HG03520 (cell line): Measurements from ENCODE around the gene TMEM106A.
"Not testable (repeated sequence)": the region's sequence is repeated elsewhere in the genome, so short reads cannot be mapped to it uniquely, and the experiment has no call there.

ENCODE experiments used
- ATAC-seq: cut with Tn5 transposase; IDR thresholded peaks from one replicate; pipeline ENCODE4 v1.9.1; 2021; ENCODE audit warnings: mild to moderate bottlenecking, moderate library complexity; ENCODE audit not compliant: unreplicated experiment

TMEM106A gene

GRCh38 chr17:43211480-43212402 lies at the start of gene TMEM106A:
Gene TMEM106A, plus strand, starts transcription at chr17:43211875. Its CDS starts 1,167 bp downstream, at chr17:43213042.
- peak; percentile 81 for ATAC-seq

GRCh38 chr17:43165971-43166370 lies 45.7 kb upstream of the TMEM106A start:
- ATAC-seq, result not testable (repeated sequence)

GRCh38 chr17:43169561-43170139 lies 42.0 kb upstream of the TMEM106A start:
- ATAC-seq, result peak; percentile 12

- ATAC-seq, result peak; percentile 45
Measured at GRCh38 chr17:43170140-43170765, 41.4 kb upstream of the TMEM106A start.

GRCh38 chr17:43170766-43171585 lies 40.7 kb upstream of the TMEM106A start, which contains the start of gene NBR1:
Gene NBR1, plus strand, starts transcription at chr17:43171214. Its CDS starts 4,586 bp downstream, at chr17:43175800.
- ATAC-seq, result peak; percentile 77

GRCh38 chr17:43171586-43172487 lies 39.8 kb upstream of the TMEM106A start:
- no peak for ATAC-seq

GRCh38 chr17:43175213-43176118 lies 36.2 kb upstream of the TMEM106A start:
- no peak for ATAC-seq

GRCh38 chr17:43176119-43176570 lies 35.5 kb upstream of the TMEM106A start:
- ATAC-seq, result no peak

GRCh38 chr17:43183921-43184320 lies 27.8 kb upstream of the TMEM106A start:
- ATAC-seq, result no peak

- ATAC-seq, result not testable (repeated sequence)
Measured at GRCh38 chr17:43186656-43187055, 25.0 kb upstream of the TMEM106A start.

- ATAC-seq, result no peak
Measured at GRCh38 chr17:43193251-43193650, 18.4 kb upstream of the TMEM106A start.

- no peak for ATAC-seq
Measured at GRCh38 chr17:43199633-43200032, 12.0 kb upstream of the TMEM106A start.

GRCh38 chr17:43200127-43200526 lies 11.5 kb upstream of the TMEM106A start:
- ATAC-seq, result no peak

GRCh38 chr17:43203013-43203412 lies 8.7 kb upstream of the TMEM106A start:
- ATAC-seq, result not testable (repeated sequence)

GRCh38 chr17:43210576-43210975 lies 1.1 kb upstream of the TMEM106A start:
- no peak for ATAC-seq

GRCh38 chr17:43211123-43211479 lies 574 bp upstream of the TMEM106A start:
- no peak for ATAC-seq

GRCh38 chr17:43212641-43213490 lies 1.2 kb downstream of the TMEM106A start:
- no peak for ATAC-seq

- ATAC-seq, result no peak
Measured at GRCh38 chr17:43213545-43213944, 1.9 kb downstream of the TMEM106A start.
